ENCODE measurements around the gene RSRP1.
A peak's percentile ranks its signal among the peaks of the same experiment; 100 is the strongest.

Gene RSRP1

GRCh38 chr1:25257196-25257595 is 9.9 kb upstream of the RSRP1 start:
- no peaks in the 10 kb centered on the region for H3K9me3 ChIP-seq (ENCODE audit: insufficient read depth, low read length)
- peaks cover under 1% of the 10 kb centered on the region for H3K36me3 ChIP-seq (ENCODE audit: insufficient read depth, insufficient read length, low read length)
- DNase-seq (ENCODE audit: low read depth, low spot score): no peak
- TF ChIP-seq YY1 (IDR thresholded peaks at IDR 0.05; ENCODE audit: insufficient read depth, insufficient read length): no peak
- no peak for TF ChIP-seq SUZ12 (IDR thresholded peaks at IDR 0.05; ENCODE audit: extremely low read depth, insufficient read depth, insufficient read length)
- no peak for TF ChIP-seq ZNF274 (IDR thresholded peaks at IDR 0.05; ENCODE audit: low read depth, low read length)
- H3K9ac ChIP-seq (ENCODE audit: insufficient read length, low read depth): no peak overlapping the region
- no peaks in the 10 kb centered on the region for H3K27me3 ChIP-seq (ENCODE audit: insufficient read depth, insufficient read length)
- no peak overlapping the region for H3K4me3 ChIP-seq (ENCODE audit: insufficient read length, low read depth)
- H3K4me1 ChIP-seq (ENCODE audit: insufficient read depth, insufficient read length): peaks cover 9% of the 10 kb centered on the region

DNA sequence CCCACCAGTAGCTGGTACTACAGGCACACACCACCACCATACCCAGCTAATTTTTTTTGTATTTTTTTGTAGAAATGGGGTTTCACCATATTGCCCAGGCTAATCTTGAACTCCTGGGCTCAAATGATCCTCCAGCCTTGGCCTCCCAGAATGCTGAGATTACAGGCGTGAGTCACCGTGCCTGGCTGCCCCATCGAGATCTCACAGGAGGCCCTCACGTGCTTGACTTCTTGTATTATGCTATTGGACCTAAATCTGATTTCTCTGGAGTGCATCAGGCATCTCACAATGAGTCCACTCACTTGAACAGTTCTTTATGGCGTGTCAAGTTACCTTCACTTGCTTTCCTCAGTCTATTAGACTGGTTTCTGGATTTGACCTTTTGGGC is 9.3 kb upstream of the RSRP1 start:
- no peak overlapping the region for H3K9ac ChIP-seq (ENCODE audit: insufficient read length, low read depth)
- peaks cover 3% of the 10 kb centered on the region for H3K36me3 ChIP-seq (ENCODE audit: insufficient read depth, insufficient read length, low read length)
- no peaks in the 10 kb centered on the region for H3K27me3 ChIP-seq (ENCODE audit: insufficient read depth, insufficient read length)
- peaks cover 9% of the 10 kb centered on the region for H3K4me1 ChIP-seq (ENCODE audit: insufficient read depth, insufficient read length)
- TF ChIP-seq SUZ12 (IDR thresholded peaks at IDR 0.05; ENCODE audit: extremely low read depth, insufficient read depth, insufficient read length) (no peak), ZNF274 (IDR thresholded peaks at IDR 0.05; ENCODE audit: low read depth, low read length) (no peak), YY1 (IDR thresholded peaks at IDR 0.05; ENCODE audit: insufficient read depth, insufficient read length) (no peak)
- no peaks in the 10 kb centered on the region for H3K9me3 ChIP-seq (ENCODE audit: insufficient read depth, low read length)
- no peak for DNase-seq (ENCODE audit: low read depth, low spot score)
- no peak overlapping the region for H3K4me3 ChIP-seq (ENCODE audit: insufficient read length, low read depth)

GRCh38 chr1:25255706-25256577 is 8.7 kb upstream of the RSRP1 start:
- TF ChIP-seq YY1 (IDR thresholded peaks at IDR 0.05; ENCODE audit: insufficient read depth, insufficient read length) (no peak), ZNF274 (IDR thresholded peaks at IDR 0.05; ENCODE audit: low read depth, low read length) (no peak), SUZ12 (IDR thresholded peaks at IDR 0.05; ENCODE audit: extremely low read depth, insufficient read depth, insufficient read length) (no peak)
- H3K36me3 ChIP-seq (ENCODE audit: insufficient read depth, insufficient read length, low read length): peaks cover 3% of the 10 kb centered on the region
- H3K27me3 ChIP-seq (ENCODE audit: insufficient read depth, insufficient read length): no peaks in the 10 kb centered on the region
- H3K4me3 ChIP-seq (ENCODE audit: insufficient read length, low read depth): no peak overlapping the region
- no peaks in the 10 kb centered on the region for H3K9me3 ChIP-seq (ENCODE audit: insufficient read depth, low read length)
- DNase-seq (ENCODE audit: low read depth, low spot score): no peak
- no peak overlapping the region for H3K9ac ChIP-seq (ENCODE audit: insufficient read length, low read depth)
- peaks cover 9% of the 10 kb centered on the region for H3K4me1 ChIP-seq (ENCODE audit: insufficient read depth, insufficient read length)

- no peak overlapping the region for H3K9ac ChIP-seq (ENCODE audit: insufficient read length, low read depth)
- H3K9me3 ChIP-seq (ENCODE audit: insufficient read depth, low read length): no peaks in the 10 kb centered on the region
- no peak for TF ChIP-seq ZNF274 (IDR thresholded peaks at IDR 0.05; ENCODE audit: low read depth, low read length)
- no peak for TF ChIP-seq YY1 (IDR thresholded peaks at IDR 0.05; ENCODE audit: insufficient read depth, insufficient read length)
- no peak for TF ChIP-seq SUZ12 (IDR thresholded peaks at IDR 0.05; ENCODE audit: extremely low read depth, insufficient read depth, insufficient read length)
- H3K4me1 ChIP-seq (ENCODE audit: insufficient read depth, insufficient read length): peaks cover 9% of the 10 kb centered on the region
- no peaks in the 10 kb centered on the region for H3K27me3 ChIP-seq (ENCODE audit: insufficient read depth, insufficient read length)
- peak; percentile 89 for DNase-seq (ENCODE audit: low read depth, low spot score)
- H3K4me3 ChIP-seq (ENCODE audit: insufficient read length, low read depth): no peak overlapping the region
- H3K36me3 ChIP-seq (ENCODE audit: insufficient read depth, insufficient read length, low read length): peaks cover 3% of the 10 kb centered on the region
These were observed 6.7 kb upstream of the RSRP1 start for GRCh38 chr1:25253911-25254310.

DNA sequence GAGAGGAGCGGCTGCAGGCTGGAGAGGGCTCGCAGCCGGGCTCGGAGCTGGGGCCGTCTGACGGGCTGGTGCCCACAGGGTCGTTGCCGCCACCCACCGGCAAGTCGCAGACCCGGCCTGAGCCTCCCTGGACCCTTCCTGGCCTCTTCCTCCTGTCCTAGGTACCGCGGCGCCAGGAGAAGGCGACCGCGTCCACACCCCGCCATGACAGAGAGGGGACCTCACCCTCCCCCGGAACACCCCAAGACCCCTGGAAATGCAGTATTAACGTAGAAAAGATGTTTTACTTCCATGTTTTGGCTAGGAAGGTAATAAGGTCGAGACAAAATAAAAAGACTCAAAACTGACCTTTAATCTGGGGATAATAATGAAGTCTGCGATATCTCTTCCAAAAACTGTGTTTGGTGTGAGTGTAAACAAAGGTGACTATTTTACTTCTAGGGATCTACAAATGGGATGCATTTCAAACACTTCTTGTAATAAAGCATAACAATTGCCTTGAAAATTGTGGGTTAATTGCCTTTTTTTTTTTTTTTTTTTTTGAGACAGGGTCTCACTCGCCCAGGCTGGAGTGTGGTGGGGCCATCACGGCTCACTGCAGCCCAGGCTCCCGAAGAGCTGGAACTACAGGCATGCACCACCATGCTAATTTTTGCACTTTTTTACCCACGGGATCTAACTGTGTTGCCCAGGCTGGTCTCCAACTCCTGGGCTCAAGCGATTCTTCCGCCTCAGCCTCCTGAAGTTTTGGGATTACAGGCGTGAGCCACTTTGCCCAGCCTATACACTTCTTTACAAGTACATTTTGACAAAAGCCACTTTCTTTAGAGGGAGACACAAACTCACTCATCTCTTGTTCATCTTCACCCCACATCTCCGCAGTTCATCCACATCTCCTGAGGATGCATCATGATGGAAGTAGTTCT is 838 bp upstream of the RSRP1 start:
- Histone ChIP-seq H3K4me1 (ENCODE audit: insufficient read depth, insufficient read length) (peaks cover 6% of the 10 kb centered on the region), H3K9ac (ENCODE audit: insufficient read length, low read depth) (peak overlapping the region; percentile 100), H3K9me3 (ENCODE audit: insufficient read depth, low read length) (no peaks in the 10 kb centered on the region), H3K4me3 (ENCODE audit: insufficient read length, low read depth) (peak overlapping the region; percentile 100), H3K27me3 (ENCODE audit: insufficient read depth, insufficient read length) (no peaks in the 10 kb centered on the region), H3K36me3 (ENCODE audit: insufficient read depth, insufficient read length, low read length) (peaks cover 40% of the 10 kb centered on the region)
- TF ChIP-seq YY1 (IDR thresholded peaks at IDR 0.05; ENCODE audit: insufficient read depth, insufficient read length) (no peak), SUZ12 (IDR thresholded peaks at IDR 0.05; ENCODE audit: extremely low read depth, insufficient read depth, insufficient read length) (no peak), ZNF274 (IDR thresholded peaks at IDR 0.05; ENCODE audit: low read depth, low read length) (no peak)
- DNase-seq (ENCODE audit: low read depth, low spot score): peak; percentile 89

DNA sequence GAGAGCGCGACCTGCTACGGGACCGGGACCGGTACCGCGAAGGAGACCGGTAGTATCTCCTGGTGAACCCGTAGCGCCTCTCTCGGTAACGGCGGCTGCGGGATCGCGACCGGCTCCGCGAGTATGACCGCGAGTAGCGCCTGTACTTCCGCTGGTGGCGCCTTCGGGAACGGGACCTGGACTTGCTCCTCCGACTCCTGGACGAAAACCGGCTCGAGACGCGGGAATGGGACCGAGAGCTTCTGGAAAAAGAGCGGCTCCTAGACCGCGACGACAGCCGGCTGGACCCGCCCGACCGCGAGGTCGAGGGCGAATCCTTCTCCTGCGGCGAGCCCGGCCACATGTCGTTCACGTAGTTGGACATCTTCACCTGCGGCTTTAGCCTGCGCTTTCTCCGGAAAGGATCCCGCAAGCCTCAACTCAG is 642 bp downstream of the RSRP1 start:
- peak overlapping the region; percentile 100 for H3K4me3 ChIP-seq (ENCODE audit: insufficient read length, low read depth)
- peaks cover 4% of the 10 kb centered on the region for H3K4me1 ChIP-seq (ENCODE audit: insufficient read depth, insufficient read length)
- H3K9ac ChIP-seq (ENCODE audit: insufficient read length, low read depth): peak overlapping the region; percentile 100
- TF ChIP-seq SUZ12 (IDR thresholded peaks at IDR 0.05; ENCODE audit: extremely low read depth, insufficient read depth, insufficient read length) (no peak), YY1 (IDR thresholded peaks at IDR 0.05; ENCODE audit: insufficient read depth, insufficient read length) (no peak), ZNF274 (IDR thresholded peaks at IDR 0.05; ENCODE audit: low read depth, low read length) (no peak)
- H3K9me3 ChIP-seq (ENCODE audit: insufficient read depth, low read length): no peaks in the 10 kb centered on the region
- H3K36me3 ChIP-seq (ENCODE audit: insufficient read depth, insufficient read length, low read length): peaks cover 52% of the 10 kb centered on the region
- H3K27me3 ChIP-seq (ENCODE audit: insufficient read depth, insufficient read length): no peaks in the 10 kb centered on the region
- DNase-seq (ENCODE audit: low read depth, low spot score): no peak
